Measurements from ENCODE around the gene SEMA4B.

GRCh38 chr15:90261811-90262210 lies 60.7 kb downstream of the SEMA4B start:
- TF ChIP-seq CEBPB (IDR thresholded peaks at IDR 0.05) = no peak
- no peak for TF ChIP-seq RAD21 (IDR thresholded peaks at IDR 0.05; ENCODE audit: low read depth)
- TF ChIP-seq TEAD4 (IDR thresholded peaks at IDR 0.05) = no peak
- TF ChIP-seq USF1 (IDR thresholded peaks at IDR 0.05) = no peak
